GM23248 (cell line): ENCODE measurements around the gene CACNA1D.

Experiments
- EZH2 ChIP-seq: fragments of 200-600 bp; sonication (generic); IDR thresholded peaks from 2 replicates; pipeline ENCODE4 v1.6.1; 2018; ENCODE audit warnings: antibody characterized with exemption, mild to moderate bottlenecking; ENCODE audit not compliant: insufficient read depth, poor library complexity, severe bottlenecking
- EZH2phosphoT487 ChIP-seq: fragments of 200-600 bp; sonication (generic); IDR thresholded peaks from 2 replicates; pipeline ENCODE4 v1.6.1; 2018; ENCODE audit warnings: antibody characterized with exemption, moderate library complexity, mild to moderate bottlenecking, low read depth; ENCODE audit not compliant: insufficient read depth

GRCh38 chr3:53478166-53478830, 16.1 kb upstream of the CACNA1D start:
- TF ChIP-seq EZH2 (no peak), EZH2phosphoT487 (no peak)
